GM12878 (cell line): ENCODE data around the gene KIF5A. TPM values are rescaled to one million over a fixed set of nuclear protein-coding genes. Genes with fewer than 3 reads are reported as not detected.

Experiments used
- ATAC-seq: fragments of 200-7000 bp; cut with Tn5 transposase; 3 replicates; pipeline ENCODE4 v1.9.1; 2020; ENCODE audit warnings: mild to moderate bottlenecking, moderate library complexity
- BruUV-seq: library from RNA; stranded (reverse); fragments of 400-500 nt; replicated peaks from 2 replicates; lab custom pipeline; 2021; lab: Mats Ljungman, UMichigan
- CTCF ChIA-PET: fragments of 300-600 bp; sonication (Branson Sonifier 250); formaldehyde crosslinking; extraction: SDS; loops from one replicate; lab custom pipeline; 2021; ENCODE audit warnings: inconsistent platforms; lab: Yijun Ruan, JAX
- POLR2A ChIA-PET: fragments of 350-600 bp; formaldehyde crosslinking; extraction: SDS; loops from one replicate; lab custom pipeline; 2021; ENCODE audit warnings: inconsistent platforms; lab: Charles Lee
- RAD21 ChIA-PET: fragments of 300-600 bp; sonication (Branson Sonifier 250); formaldehyde crosslinking; loops from one replicate; lab custom pipeline; 2023; ENCODE audit warnings: antibody characterized with exemption; ENCODE audit not compliant: unreplicated experiment; lab: Charles Lee
- SMC1A ChIA-PET: fragments of 300-600 bp; sonication (Branson Sonifier 250); formaldehyde crosslinking; loops from one replicate; lab custom pipeline; 2023; ENCODE audit not compliant: unreplicated experiment, uncharacterized antibody; lab: Charles Lee
- DNase-seq: peaks from one replicate; pipeline ENCODE4 v3.0.0-alpha.2; 2011; ENCODE audit warnings: low read depth, low spot score
- FAIRE-seq: peaks from 3 replicates; lab custom pipeline; 2011; peaks lifted over from hg19 to GRCh38; lab: Jason Lieb, UNC
- H2AFZ ChIP-seq: 2 replicates; pipeline ENCODE4 v1.6.0; 2011; ENCODE audit warnings: low read depth, low read length, control low read depth; ENCODE audit not compliant: control insufficient read depth
- H3K27ac ChIP-seq: 2 replicates; pipeline ENCODE4 v1.5.1; 2011; ENCODE audit warnings: control low read depth; ENCODE audit not compliant: control insufficient read depth, insufficient read depth
- H3K27me3 ChIP-seq, 2 experiments: replicated peaks in 1 of 2; 2 replicates each; pipeline versions ENCODE4 v1.6.0 to v1.6.1; 2011; ENCODE audit warnings: low read length in 1 of 2; ENCODE audit not compliant: control insufficient read depth in 2 of 2, insufficient read depth in 2 of 2
- H3K36me3 ChIP-seq, 2 experiments: 2 replicates each; pipeline ENCODE4 v1.5.1; 2011; ENCODE audit warnings: low read length in 1 of 2; ENCODE audit not compliant: control insufficient read depth in 2 of 2, insufficient read depth in 2 of 2
- H3K4me1 ChIP-seq: 2 replicates; pipeline ENCODE4 v1.6.1; 2011; ENCODE audit warnings: mild to moderate bottlenecking, low read length, moderate library complexity, mixed read lengths; ENCODE audit not compliant: control insufficient read depth, insufficient read depth
- H3K4me2 ChIP-seq: 2 replicates; pipeline ENCODE4 v1.6.0; 2011; ENCODE audit warnings: control low read depth; ENCODE audit not compliant: control insufficient read depth, insufficient read depth
- H3K4me3 ChIP-seq: fragments of 200-600 bp; sonication (generic); 2 replicates; pipeline ENCODE4 v1.5.1; 2016
- H3K79me2 ChIP-seq: 2 replicates; pipeline ENCODE4 v1.6.0; 2011; ENCODE audit warnings: low read length; ENCODE audit not compliant: control insufficient read depth, insufficient read depth
- H3K9ac ChIP-seq: 2 replicates; pipeline ENCODE4 v1.8.0; 2011; ENCODE audit warnings: low read length, control low read depth, mixed read lengths; ENCODE audit not compliant: control insufficient read depth, insufficient read depth
- H3K9me3 ChIP-seq: replicated peaks from 3 replicates; pipeline ENCODE4 v1.5.1; 2011; ENCODE audit warnings: mild to moderate bottlenecking, low read length; ENCODE audit not compliant: control insufficient read depth, insufficient read depth
- H4K20me1 ChIP-seq: 2 replicates; pipeline ENCODE4 v1.6.0; 2011; ENCODE audit not compliant: control insufficient read depth, insufficient read depth
- EZH2 ChIP-seq: IDR thresholded peaks from 2 replicates; pipeline ENCODE4 v1.6.1; 2012; ENCODE audit warnings: low read depth, mild to moderate bottlenecking, control low read depth, inconsistent platforms, low read length, borderline replicate concordance; ENCODE audit not compliant: control insufficient read depth
- GATAD2B ChIP-seq: fragments of 450-650 bp; conservative IDR thresholded peaks from 2 replicates; pipeline ENCODE4 v1.6.1; 2017; ENCODE audit warnings: low read depth, mild to moderate bottlenecking, moderate library complexity
- IKZF2 ChIP-seq, 2 experiments: fragments of 450-650 bp; IDR thresholded peaks; 2 replicates each; pipeline ENCODE4 v1.6.1; 2017; ENCODE audit warnings: mild to moderate bottlenecking in 2 of 2, moderate library complexity in 2 of 2
- IRF3 ChIP-seq: fragments of 450-650 bp; IDR thresholded peaks from 2 replicates; pipeline ENCODE4 v1.6.1; 2014; ENCODE audit warnings: mild to moderate bottlenecking
- KDM1A ChIP-seq: fragments of 200-600 bp; sonication (generic); IDR thresholded peaks from 2 replicates; pipeline ENCODE4 v1.6.1; 2016; ENCODE audit warnings: borderline replicate concordance
- RAD21 ChIP-seq: IDR thresholded peaks from 2 replicates; pipeline ENCODE4 v1.6.1; 2011; ENCODE audit warnings: mild to moderate bottlenecking, low read depth, low read length, moderate library complexity; ENCODE audit not compliant: insufficient read depth
- SKIL ChIP-seq: fragments of 450-650 bp; IDR thresholded peaks from 2 replicates; pipeline ENCODE4 v1.6.1; 2017; ENCODE audit warnings: mild to moderate bottlenecking, low read depth, inconsistent platforms; ENCODE audit not compliant: poor library complexity, severe bottlenecking
- SMC3 ChIP-seq: IDR thresholded peaks from 2 replicates; pipeline ENCODE4 v1.6.1; 2011; ENCODE audit warnings: low read length, improper control_type of control experiment, borderline replicate concordance
- USF1 ChIP-seq: IDR thresholded peaks from 2 replicates; pipeline ENCODE4 v1.6.1; 2011; ENCODE audit warnings: borderline replicate concordance, low read depth, mild to moderate bottlenecking, moderate library complexity, mixed read lengths, low read length; ENCODE audit not compliant: insufficient read depth; ENCODE audit errors: extremely low read length
- WGBS: methylation state at CpG from one replicate; pipeline ENCODE4 v1.1.6; 2016; ENCODE audit warnings: low lambda C conversion rate; ENCODE audit not compliant: insufficient replicate concordance, insufficient coverage; ENCODE audit errors: missing lambda C conversion rate; 5-methylcytosine and 5-hydroxymethylcytosine counted together
- in situ Hi-C: fragments of 300-500 bp; cut with MboI; formaldehyde crosslinking; loops from 9 replicates; pipeline ENCODE4 v1.14.3; 2018; ENCODE audit warnings: mixed read lengths
- intact Hi-C: fragments of 100-400 bp; cut with micrococcal nuclease; formaldehyde crosslinking; loops from one replicate; pipeline ENCODE4 v1.14.2; 2022; ENCODE audit not compliant: unreplicated experiment
- polyA plus RNA-seq, 11 experiments: library from polyadenylated mRNA; depleted of rRNA in 4 of 11; unstranded in 6 of 11; stranded (reverse) in 5 of 11; fragments of >200 nt; fragmentation: Nextera tagmentation in 4 of 11; fragmentation: Illumina TruSeq in 1 of 11; extraction: Ambion mirVana in 4 of 11; extraction: Trizol in 1 of 11; gene quantifications; 1 replicate in 1 of 11; 2 replicates in 10 of 11; pipeline versions ENCODE4 v1.2.1 to v1.2.3, GENCODE V29; 2011 to 2016; ENCODE audit warnings: inconsistent platforms in 2 of 11, missing spikeins in 2 of 11, low read depth in 1 of 11
- total RNA-seq, 4 experiments: library from RNA; depleted of rRNA in 3 of 4; stranded (reverse); fragments of >200 nt in 3 of 4; fragmentation: Illumina TruSeq in 1 of 4; extraction: Trizol in 1 of 4; gene quantifications; 2 replicates each; pipeline versions ENCODE4 v1.2.1 to v1.2.3, GENCODE V29; 2013 to 2021

Gene KIF5A
- total and polyA plus RNA-seq, 10 of the 15 experiments (the other 5 are each of a cell fraction or from before 2014, with no cell fraction given), result 0.35 to 2.9 (median 0.97) TPM

GRCh38 chr12:57612711-57613426 is 63.0 kb downstream of the KIF5A start:
- H3K9ac ChIP-seq, result no peak overlapping the region
- no peaks in the 10 kb centered on the region for H3K79me2 ChIP-seq
- TF ChIP-seq GATAD2B, result no peak
- TF ChIP-seq EZH2, result no peak
- no peak for TF ChIP-seq IRF3
- TF ChIP-seq SMC3, result no peak
- TF ChIP-seq IKZF2 (IDR thresholded peaks at IDR 0.05), result no peak
- no peak for TF ChIP-seq RAD21
- TF ChIP-seq SKIL, result no peak
- TF ChIP-seq USF1, result no peak
- no peak for TF ChIP-seq KDM1A
- intact Hi-C loops, result no loop called here
- 72% methylated on average over 10 of the region's 10 CpGs for WGBS
- FAIRE-seq, result no peak
- DNase-seq, result no peak
- ChIA-PET POLR2A (interaction anchor here (0.6 to 2.9 kb wide), 5 partner anchors 8 to 132 kb away, joined by 3 to 13 read pairs (median 5); partner anchors contain the start of gene DTX3), RAD21 (interaction anchor here (0.6 to 2.3 kb wide), 3 partner anchors 29 to 160 kb away, joined by 3 to 16 read pairs (median 3); no protein-coding TSS in a partner anchor), SMC1A (interaction anchor here (1.0 kb wide), 1 partner anchor 10 kb away, joined by 3 read pairs; no protein-coding TSS in a partner anchor), CTCF (interaction anchor here (0.8 to 5.1 kb wide), 9 partner anchors 20 to 161 kb away, joined by 3 to 49 read pairs (median 5); partner anchors contain the start of genes B4GALNT1 and GLI1)
- H3K4me2 ChIP-seq, result no peak overlapping the region
- H3K36me3 ChIP-seq, result no peaks in the 10 kb centered on the region; a peak in 1 of 4 replicates
- no peak for ATAC-seq
- no peak overlapping the region for H2AFZ ChIP-seq
- H3K27me3 ChIP-seq, result no peaks in the 10 kb centered on the region; a peak in 1 of 4 replicates
- no peaks in the 10 kb centered on the region for H3K9me3 ChIP-seq
- in situ Hi-C loops, result no loop called here
- no TSS peak for BruUV-seq
- no peak overlapping the region for H3K27ac ChIP-seq
- H3K4me1 ChIP-seq, result peaks cover 10% of the 10 kb centered on the region
- H3K4me3 ChIP-seq, result no peak overlapping the region
- no peaks in the 10 kb centered on the region for H4K20me1 ChIP-seq
